ENCODE measurements around the gene ABCD1. TPM values are rescaled to one million over a fixed set of nuclear protein-coding genes. Genes with fewer than 3 reads are reported as not detected.
A peak's percentile ranks its signal among the peaks of the same experiment; 100 is the strongest.

ABCD1 gene
- total and polyA plus RNA-seq, 3 experiments from 2014 or later = 3.4 to 4.1 (median 3.9) TPM

GRCh38 chrX:153786669-153787068 lies 62.0 kb downstream of the ABCD1 start:
- Mint-ChIP-seq H3K9me3 (no peaks in the 10 kb centered on the region), H3K27ac (peak overlapping the region in 2 of 8 donors; percentile 6 to 69), H3K4me1 (peaks cover 2 to 4% (median 2%) of the 10 kb centered on the region in 3 donors), H3K27me3 (no peaks in the 10 kb centered on the region), H3K4me3 (no peak overlapping the region), H3K36me3 (peaks cover 0 to 44% (median 0%) of the 10 kb centered on the region in 3 donors)
- Histone ChIP-seq H3K27me3 (ENCODE audit: insufficient read depth, low read length, poor library complexity, severe bottlenecking) (no peaks in the 10 kb centered on the region), H3K27ac (ENCODE audit: low read depth, low read length) (no peak overlapping the region), H3K4me3 (ENCODE audit: low read length) (no peak overlapping the region), H3K4me1 (ENCODE audit: insufficient read depth, low read length) (no peaks in the 10 kb centered on the region), H3K9me3 (ENCODE audit: low read length) (no peaks in the 10 kb centered on the region), H3K36me3 (ENCODE audit: insufficient read depth, low read length) (no peaks in the 10 kb centered on the region)
- CTCF ChIA-PET = interaction anchor here (1.0 kb wide), 1 partner anchor 9 kb away, joined by 3 read pairs; no protein-coding TSS in a partner anchor
- DNase-seq = no peak
- POLR2A ChIA-PET = no interaction called here

- Histone ChIP-seq H3K9me3 (ENCODE audit: low read length) (no peaks in the 10 kb centered on the region), H3K4me1 (ENCODE audit: insufficient read depth, low read length) (peaks cover 10% of the 10 kb centered on the region), H3K36me3 (ENCODE audit: insufficient read depth, low read length) (no peaks in the 10 kb centered on the region), H3K27me3 (ENCODE audit: insufficient read depth, low read length, poor library complexity, severe bottlenecking) (no peaks in the 10 kb centered on the region), H3K27ac (ENCODE audit: low read depth, low read length) (no peak overlapping the region), H3K4me3 (ENCODE audit: low read length) (no peak overlapping the region)
- POLR2A ChIA-PET = no interaction called here
- Mint-ChIP-seq H3K36me3 (peaks cover 0 to 47% (median 0%) of the 10 kb centered on the region in 3 donors), H3K4me3 (no peak overlapping the region), H3K27me3 (no peaks in the 10 kb centered on the region), H3K9me3 (no peaks in the 10 kb centered on the region), H3K27ac (no peak overlapping the region), H3K4me1 (peaks cover 12 to 14% (median 12%) of the 10 kb centered on the region in 3 donors)
- CTCF ChIA-PET = no interaction called here
- no peak for DNase-seq
Observed at GRCh38 chrX:153789654-153790053, 65.0 kb downstream of the ABCD1 start.

GRCh38 chrX:153791104-153791852 lies 66.6 kb downstream of the ABCD1 start:
- no peaks in the 10 kb centered on the region for H3K9me3 Mint-ChIP-seq
- no peak overlapping the region for H3K27ac ChIP-seq (ENCODE audit: low read depth, low read length)
- no peak for DNase-seq
- no peak overlapping the region for H3K4me3 Mint-ChIP-seq
- H3K4me1 Mint-ChIP-seq = peaks cover 21 to 24% (median 22%) of the 10 kb centered on the region in 3 donors
- ChIA-PET CTCF (no interaction called here), POLR2A (no interaction called here)
- H3K36me3 ChIP-seq (ENCODE audit: insufficient read depth, low read length) = no peaks in the 10 kb centered on the region
- H3K4me3 ChIP-seq (ENCODE audit: low read length) = no peak overlapping the region
- peaks cover 0 to 44% (median 0%) of the 10 kb centered on the region in 3 donors for H3K36me3 Mint-ChIP-seq
- peak overlapping the region in 1 of 8 donors; percentile 47 for H3K27ac Mint-ChIP-seq
- peaks cover 20% of the 10 kb centered on the region for H3K4me1 ChIP-seq (ENCODE audit: insufficient read depth, low read length)
- peaks cover 0 to 4% of the 10 kb centered on the region in 2 donors for H3K27me3 Mint-ChIP-seq
- no peaks in the 10 kb centered on the region for H3K27me3 ChIP-seq (ENCODE audit: insufficient read depth, low read length, poor library complexity, severe bottlenecking)
- H3K9me3 ChIP-seq (ENCODE audit: low read length) = no peaks in the 10 kb centered on the region

- Mint-ChIP-seq H3K4me3 (peak overlapping the region in 5 of 7 donors; percentile 16 to 96 (median 89)), H3K27me3 (peaks cover 0 to 4% of the 10 kb centered on the region in 2 donors)
- CTCF ChIA-PET = no interaction called here
Observed at GRCh38 chrX:153792368-153792767, 67.7 kb downstream of the ABCD1 start.

GRCh38 chrX:153793291-153793690 lies 68.6 kb downstream of the ABCD1 start:
- H3K4me1 ChIP-seq (ENCODE audit: insufficient read depth, low read length) = peaks cover 20% of the 10 kb centered on the region
- peak overlapping the region; percentile 88 to 96 (median 92) for H3K4me3 Mint-ChIP-seq
- ChIA-PET CTCF (interaction anchor here (1.8 kb wide), 1 partner anchor 155 kb away, joined by 7 read pairs; no protein-coding TSS in a partner anchor), POLR2A (no interaction called here)
- DNase-seq = no peak
- H3K36me3 ChIP-seq (ENCODE audit: insufficient read depth, low read length) = no peaks in the 10 kb centered on the region
- peak overlapping the region; percentile 90 for H3K27ac ChIP-seq (ENCODE audit: low read depth, low read length)
- peak overlapping the region; percentile 71 to 98 (median 89) for H3K27ac Mint-ChIP-seq
- peaks cover 26 to 34% (median 30%) of the 10 kb centered on the region in 3 donors for H3K4me1 Mint-ChIP-seq
- no peaks in the 10 kb centered on the region for H3K9me3 ChIP-seq (ENCODE audit: low read length)
- H3K36me3 Mint-ChIP-seq = peaks cover 0 to 45% (median 0%) of the 10 kb centered on the region in 3 donors
- H3K4me3 ChIP-seq (ENCODE audit: low read length) = peak overlapping the region; percentile 66
- peaks cover 0 to 4% of the 10 kb centered on the region in 2 donors for H3K27me3 Mint-ChIP-seq
- H3K9me3 Mint-ChIP-seq = no peaks in the 10 kb centered on the region
- H3K27me3 ChIP-seq (ENCODE audit: insufficient read depth, low read length, poor library complexity, severe bottlenecking) = no peaks in the 10 kb centered on the region

More at GRCh38 chrX:153792368-153792767, 67.7 kb downstream of the ABCD1 start:
- H3K36me3 ChIP-seq (ENCODE audit: insufficient read depth, low read length) = no peaks in the 10 kb centered on the region
- POLR2A ChIA-PET = no interaction called here
- H3K4me1 Mint-ChIP-seq = peaks cover 26 to 32% (median 30%) of the 10 kb centered on the region in 3 donors
- DNase-seq = no peak
- no peaks in the 10 kb centered on the region for H3K9me3 ChIP-seq (ENCODE audit: low read length)
- peaks cover 20% of the 10 kb centered on the region for H3K4me1 ChIP-seq (ENCODE audit: insufficient read depth, low read length)
- no peak overlapping the region for H3K27ac ChIP-seq (ENCODE audit: low read depth, low read length)
- no peaks in the 10 kb centered on the region for H3K27me3 ChIP-seq (ENCODE audit: insufficient read depth, low read length, poor library complexity, severe bottlenecking)
- no peaks in the 10 kb centered on the region for H3K9me3 Mint-ChIP-seq
- H3K4me3 ChIP-seq (ENCODE audit: low read length) = no peak overlapping the region
- H3K36me3 Mint-ChIP-seq = peaks cover 0 to 46% (median 0%) of the 10 kb centered on the region in 3 donors
- H3K27ac Mint-ChIP-seq = peak overlapping the region in 2 of 8 donors; percentile 50 to 88

Other genes starting within 250 kb of the ABCD1 start
- gene BGN, start 229.9 kb upstream of the ABCD1 start, total RNA-seq = not detected
- gene BGN, start 229.9 kb upstream of the ABCD1 start, polyA plus RNA-seq = not detected
- gene ATP2B3, start 207.2 kb upstream of the ABCD1 start, total RNA-seq = not detected
- not detected for gene ATP2B3, start 207.2 kb upstream of the ABCD1 start, polyA plus RNA-seq
- gene CCNQ, start 125.7 kb upstream of the ABCD1 start, total RNA-seq = 10 to 100 TPM; 36.2 to 38.3 TPM
- 36.9 TPM for gene CCNQ, start 125.7 kb upstream of the ABCD1 start, polyA plus RNA-seq
- gene DUSP9, start 77.7 kb upstream of the ABCD1 start, total RNA-seq = under 1 TPM; 0.09 to 0.15 TPM
- 0.08 TPM for gene DUSP9, start 77.7 kb upstream of the ABCD1 start, polyA plus RNA-seq
- gene PNCK, start 51.0 kb upstream of the ABCD1 start, total RNA-seq = not detected
- gene PNCK, start 51.0 kb upstream of the ABCD1 start, polyA plus RNA-seq = not detected
- gene SLC6A8, start 36.9 kb upstream of the ABCD1 start, total RNA-seq = 1 to 10 TPM; 1.0 to 1.2 TPM
- 0.12 TPM for gene SLC6A8, start 36.9 kb upstream of the ABCD1 start, polyA plus RNA-seq
- 100 to 1,000 TPM; 140 to 153 TPM for gene BCAP31, start 469 bp upstream of the ABCD1 start, total RNA-seq
- 333 TPM for gene BCAP31, start 469 bp upstream of the ABCD1 start, polyA plus RNA-seq
- under 1 TPM; 0.51 to 0.57 TPM for gene PLXNB3, start 39.4 kb downstream of the ABCD1 start, total RNA-seq
- not detected for gene PLXNB3, start 39.4 kb downstream of the ABCD1 start, polyA plus RNA-seq
- gene SRPK3, start 56.2 kb downstream of the ABCD1 start, total RNA-seq = not detected
- not detected for gene SRPK3, start 56.2 kb downstream of the ABCD1 start, polyA plus RNA-seq
- gene IDH3G, start 69.5 kb downstream of the ABCD1 start, total RNA-seq = 10 to 100 TPM; 54.2 to 61.6 TPM
- 109 TPM for gene IDH3G, start 69.5 kb downstream of the ABCD1 start, polyA plus RNA-seq
- 100 to 1,000 TPM; 158 to 166 TPM for gene SSR4, start 69.8 kb downstream of the ABCD1 start, total RNA-seq
- gene SSR4, start 69.8 kb downstream of the ABCD1 start, polyA plus RNA-seq = 567 TPM
- 1 to 10 TPM; 1.3 to 2.3 TPM for gene PDZD4, start 105.7 kb downstream of the ABCD1 start, total RNA-seq
- gene PDZD4, start 105.7 kb downstream of the ABCD1 start, polyA plus RNA-seq = 2.1 TPM
- under 1 TPM; 0.62 to 0.79 TPM for gene L1CAM, start 161.3 kb downstream of the ABCD1 start, total RNA-seq
- gene L1CAM, start 161.3 kb downstream of the ABCD1 start, polyA plus RNA-seq = 0.38 TPM
- gene AVPR2, start 179.8 kb downstream of the ABCD1 start, total RNA-seq = not detected
- not detected for gene AVPR2, start 179.8 kb downstream of the ABCD1 start, polyA plus RNA-seq
- 100 to 1,000 TPM; 124 to 133 TPM for gene ARHGAP4, start 201.4 kb downstream of the ABCD1 start, total RNA-seq
- gene ARHGAP4, start 201.4 kb downstream of the ABCD1 start, polyA plus RNA-seq = 116 TPM
- gene NAA10, start 210.2 kb downstream of the ABCD1 start, total RNA-seq = 100 to 1,000 TPM; 160 to 162 TPM
- 105 TPM for gene NAA10, start 210.2 kb downstream of the ABCD1 start, polyA plus RNA-seq
- 1 to 10 TPM; 3.5 to 4.6 TPM for gene RENBP, start 219.8 kb downstream of the ABCD1 start, total RNA-seq
- gene RENBP, start 219.8 kb downstream of the ABCD1 start, polyA plus RNA-seq = not detected
- 100 to 1,000 TPM; 152 to 156 TPM for gene HCFC1, start 247.0 kb downstream of the ABCD1 start, total RNA-seq
- gene HCFC1, start 247.0 kb downstream of the ABCD1 start, polyA plus RNA-seq = 12.4 TPM
- gene TMEM187, start 247.9 kb downstream of the ABCD1 start, total RNA-seq = 1 to 10 TPM; 3.3 to 3.5 TPM
- 17.2 TPM for gene TMEM187, start 247.9 kb downstream of the ABCD1 start, polyA plus RNA-seq